ENCODE measurements around the gene RNASEH2B. TPM values are rescaled to one million over a fixed set of nuclear protein-coding genes. Genes with fewer than 3 reads are reported as not detected.

The RNASEH2B gene
- total RNA-seq, 3 donors from 2014 or later, result 37.8 to 69.8 (median 61.6) TPM

DNA sequence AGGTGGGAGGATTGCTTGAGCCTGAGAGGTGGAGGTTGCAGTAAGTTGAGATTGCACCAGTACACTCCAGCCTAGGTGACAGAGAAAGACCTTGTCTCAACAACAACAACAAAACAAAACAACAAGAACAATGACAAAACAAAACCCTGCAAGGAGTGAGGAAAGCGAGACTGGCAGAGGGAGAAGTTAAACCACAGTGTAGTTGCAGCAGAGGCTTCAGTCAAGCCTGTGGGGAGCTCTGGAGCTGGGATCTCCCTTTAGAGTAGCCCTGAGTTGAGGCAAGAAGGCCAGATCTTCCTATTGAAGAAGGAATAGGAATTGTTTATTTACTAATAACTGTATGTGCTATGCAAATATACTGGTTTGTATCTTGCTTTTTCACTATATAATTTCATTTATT is 25.3 kb upstream of the RNASEH2B start:
- intact Hi-C loops (cut with DNase I; ENCODE audit: low total_unique reads), result no loop called here
- Histone ChIP-seq H3K9me3 (no peaks in the 10 kb centered on the region), H3K36me3 (no peaks in the 10 kb centered on the region), H3K4me3 (no peak overlapping the region), H3K27ac (no peak overlapping the region), H3K4me1 (no peaks in the 10 kb centered on the region), H3K27me3 (no peaks in the 10 kb centered on the region)
- no peak for DNase-seq (ENCODE audit: low spot score in 2 of 2)
- TF ChIP-seq POLR2A (IDR thresholded peaks at IDR 0.05) (no peak), POLR2AphosphoS5 (IDR thresholded peaks at IDR 0.05) (no peak)
- TF ChIP-seq, protein P1, sequence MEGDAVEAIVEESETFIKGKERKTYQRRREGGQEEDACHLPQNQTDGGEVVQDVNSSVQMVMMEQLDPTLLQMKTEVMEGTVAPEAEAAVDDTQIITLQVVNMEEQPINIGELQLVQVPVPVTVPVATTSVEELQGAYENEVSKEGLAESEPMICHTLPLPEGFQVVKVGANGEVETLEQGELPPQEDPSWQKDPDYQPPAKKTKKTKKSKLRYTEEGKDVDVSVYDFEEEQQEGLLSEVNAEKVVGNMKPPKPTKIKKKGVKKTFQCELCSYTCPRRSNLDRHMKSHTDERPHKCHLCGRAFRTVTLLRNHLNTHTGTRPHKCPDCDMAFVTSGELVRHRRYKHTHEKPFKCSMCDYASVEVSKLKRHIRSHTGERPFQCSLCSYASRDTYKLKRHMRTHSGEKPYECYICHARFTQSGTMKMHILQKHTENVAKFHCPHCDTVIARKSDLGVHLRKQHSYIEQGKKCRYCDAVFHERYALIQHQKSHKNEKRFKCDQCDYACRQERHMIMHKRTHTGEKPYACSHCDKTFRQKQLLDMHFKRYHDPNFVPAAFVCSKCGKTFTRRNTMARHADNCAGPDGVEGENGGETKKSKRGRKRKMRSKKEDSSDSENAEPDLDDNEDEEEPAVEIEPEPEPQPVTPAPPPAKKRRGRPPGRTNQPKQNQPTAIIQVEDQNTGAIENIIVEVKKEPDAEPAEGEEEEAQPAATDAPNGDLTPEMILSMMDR (IDR thresholded peaks at IDR 0.05), result no peak

DNA sequence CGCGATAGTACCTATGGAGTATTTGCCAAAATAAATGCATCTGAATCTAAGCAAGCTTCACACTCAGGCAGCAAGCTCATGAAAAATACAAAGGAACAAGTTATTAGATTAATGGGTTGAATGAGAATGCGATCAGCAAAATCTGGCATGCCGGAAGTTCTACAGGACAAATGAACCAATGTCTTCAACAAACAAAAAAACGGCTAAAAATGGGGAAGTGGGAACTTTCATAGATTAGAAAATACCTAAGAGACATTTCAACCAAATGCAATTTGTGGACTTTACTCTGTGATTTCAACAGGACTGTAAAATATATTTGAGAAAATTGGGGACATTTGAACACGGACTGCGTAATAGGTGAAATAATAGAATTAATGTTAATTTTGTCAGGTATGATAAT is 22.4 kb upstream of the RNASEH2B start:
- no peaks in the 10 kb centered on the region for H3K4me1 ChIP-seq
- no peaks in the 10 kb centered on the region for H3K9me3 ChIP-seq
- no peak overlapping the region for H3K4me3 ChIP-seq
- TF ChIP-seq POLR2A (IDR thresholded peaks at IDR 0.05) (no peak), POLR2AphosphoS5 (IDR thresholded peaks at IDR 0.05) (no peak)
- TF ChIP-seq, protein P1 (IDR thresholded peaks at IDR 0.05), result no peak
- no peak for DNase-seq (ENCODE audit: low spot score in 2 of 2)
- intact Hi-C loops (cut with DNase I; ENCODE audit: low total_unique reads), result no loop called here
- no peak overlapping the region for H3K27ac ChIP-seq
- H3K27me3 ChIP-seq, result no peaks in the 10 kb centered on the region
- no peaks in the 10 kb centered on the region for H3K36me3 ChIP-seq

DNA sequence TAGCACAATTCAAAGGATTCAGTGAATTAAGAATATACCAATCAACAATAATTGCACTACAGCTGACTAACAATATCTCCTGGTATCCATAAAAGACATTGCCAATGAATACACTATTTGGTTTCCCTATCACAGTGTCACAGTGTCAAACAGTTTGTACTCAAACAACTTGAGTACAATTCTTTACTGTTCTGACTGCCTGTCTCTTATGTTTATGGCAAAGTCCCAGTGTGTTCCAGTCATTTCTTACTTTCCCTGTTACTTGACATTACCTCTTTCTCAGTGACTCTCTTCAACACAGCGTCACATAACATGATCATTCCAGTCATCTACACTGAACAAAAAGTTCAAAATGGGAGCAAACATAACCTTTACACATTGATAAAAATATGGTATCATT is 21.2 kb upstream of the RNASEH2B start:
- intact Hi-C loops (cut with DNase I; ENCODE audit: low total_unique reads), result no loop called here

DNA sequence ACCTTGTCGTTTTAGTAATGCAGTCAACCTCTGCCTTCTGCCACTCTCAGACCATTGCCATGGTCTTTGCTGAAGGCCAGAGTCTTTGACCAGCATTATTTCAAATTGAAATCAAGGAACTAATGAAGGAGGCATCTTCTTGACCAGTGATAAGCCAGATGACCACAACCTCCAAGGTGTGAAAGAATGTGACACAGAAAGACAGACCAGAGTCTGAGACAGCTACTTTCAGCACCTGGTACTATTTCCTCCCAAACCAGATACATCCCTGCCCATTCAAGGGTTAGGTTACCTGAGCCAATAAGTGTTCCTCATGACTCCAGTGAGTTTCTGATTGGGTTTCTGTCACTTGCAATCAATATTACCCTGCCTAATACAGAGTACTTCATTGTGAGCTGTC is 20.3 kb upstream of the RNASEH2B start:
- no peak for DNase-seq (ENCODE audit: low spot score in 2 of 2)
- H3K27ac ChIP-seq, result no peak overlapping the region
- intact Hi-C loops (cut with DNase I; ENCODE audit: low total_unique reads), result no loop called here
- H3K4me1 ChIP-seq, result no peaks in the 10 kb centered on the region
- H3K9me3 ChIP-seq, result no peaks in the 10 kb centered on the region
- no peak for TF ChIP-seq POLR2A (IDR thresholded peaks at IDR 0.05)
- TF ChIP-seq POLR2AphosphoS5 (IDR thresholded peaks at IDR 0.05), result no peak
- TF ChIP-seq, protein P1 (IDR thresholded peaks at IDR 0.05), result no peak
- no peak overlapping the region for H3K4me3 ChIP-seq
- no peaks in the 10 kb centered on the region for H3K36me3 ChIP-seq
- H3K27me3 ChIP-seq, result no peaks in the 10 kb centered on the region

More for the DNA sequence above, 21.2 kb upstream of the RNASEH2B start:
- H3K4me3 ChIP-seq, result no peak overlapping the region
- H3K27me3 ChIP-seq, result no peaks in the 10 kb centered on the region
- H3K36me3 ChIP-seq, result no peaks in the 10 kb centered on the region
- H3K9me3 ChIP-seq, result no peaks in the 10 kb centered on the region
- TF ChIP-seq, protein P1 (IDR thresholded peaks at IDR 0.05), result no peak
- TF ChIP-seq POLR2A (IDR thresholded peaks at IDR 0.05), result no peak
- TF ChIP-seq POLR2AphosphoS5 (IDR thresholded peaks at IDR 0.05), result no peak
- no peak overlapping the region for H3K27ac ChIP-seq
- no peaks in the 10 kb centered on the region for H3K4me1 ChIP-seq
- no peak for DNase-seq (ENCODE audit: low spot score in 2 of 2)

DNA sequence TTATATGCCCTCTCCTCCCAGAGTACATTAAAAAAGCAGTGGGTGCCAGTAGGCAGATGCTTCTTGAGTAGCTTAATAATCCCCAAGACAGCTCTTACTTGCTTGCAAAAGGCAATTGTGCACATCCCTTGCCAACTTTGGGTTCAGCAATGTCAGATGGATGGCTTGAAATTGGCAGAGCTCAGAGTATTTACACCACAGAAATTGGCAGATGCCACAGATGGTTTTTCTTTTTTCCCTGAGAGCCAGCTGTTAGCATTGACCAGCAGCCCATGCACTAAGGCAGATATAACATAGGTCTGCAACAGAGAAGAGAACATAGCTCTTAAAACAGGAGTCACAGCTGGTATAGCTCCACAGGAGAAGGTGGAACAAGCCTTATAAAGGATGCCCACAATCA is 18.4 kb upstream of the RNASEH2B start:
- no peaks in the 10 kb centered on the region for H3K4me1 ChIP-seq
- H3K27me3 ChIP-seq, result no peaks in the 10 kb centered on the region
- H3K4me3 ChIP-seq, result no peak overlapping the region
- no peaks in the 10 kb centered on the region for H3K36me3 ChIP-seq
- no peak for TF ChIP-seq POLR2AphosphoS5 (IDR thresholded peaks at IDR 0.05)
- TF ChIP-seq POLR2A (IDR thresholded peaks at IDR 0.05), result no peak
- TF ChIP-seq, protein P1 (IDR thresholded peaks at IDR 0.05), result no peak
- H3K9me3 ChIP-seq, result no peaks in the 10 kb centered on the region
- DNase-seq (ENCODE audit: low spot score in 2 of 2), result no peak
- no peak overlapping the region for H3K27ac ChIP-seq
- intact Hi-C loops (cut with DNase I; ENCODE audit: low total_unique reads), result no loop called here

Measured in breast epithelium (tissue), 4 donors.